ENCODE measurements around the gene EGFR. TPM values are rescaled to one million over a fixed set of nuclear protein-coding genes. Genes with fewer than 3 reads are reported as not detected.

Gene EGFR
- total RNA-seq, 3 donors from 2014 or later: 61.9 to 164 (median 65.0) TPM

DNA sequence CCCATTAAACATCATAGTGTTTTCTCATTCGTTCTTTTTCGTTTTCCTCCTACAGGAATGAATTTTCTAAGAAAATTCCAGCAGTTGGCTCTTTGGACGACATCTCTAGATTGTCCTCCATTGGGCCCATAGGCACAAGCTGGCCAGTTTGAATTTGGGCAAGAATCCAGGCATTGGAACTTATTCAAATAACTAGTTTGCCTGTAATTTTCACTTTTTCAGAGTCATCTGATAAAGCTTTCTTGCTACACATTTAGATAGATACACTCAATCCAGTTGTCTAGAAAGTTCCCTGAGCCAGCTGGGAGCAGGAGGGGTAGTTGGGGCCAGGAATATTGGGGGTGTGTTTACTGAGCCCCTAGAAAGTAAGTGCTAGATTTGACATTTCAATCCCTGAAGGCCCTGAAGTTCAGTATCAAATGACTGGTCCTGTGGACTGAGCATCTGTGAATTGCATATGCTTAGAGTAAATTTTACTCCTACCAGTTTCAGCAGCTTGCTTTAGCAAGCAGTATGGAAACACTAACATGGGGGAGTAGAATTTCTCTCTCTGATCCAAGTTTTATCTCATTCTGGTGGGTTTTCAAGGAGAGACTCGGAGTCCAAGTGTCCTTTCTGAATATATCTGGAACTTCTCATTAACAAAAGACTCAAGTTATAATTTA is 5.2 kb downstream of the EGFR start:
- no peaks in the 10 kb centered on the region for H3K27me3 ChIP-seq
- intact Hi-C loops (cut with DNase I; ENCODE audit: low total_unique reads): no loop called here
- H3K36me3 ChIP-seq: no peaks in the 10 kb centered on the region
- peaks cover 5 to 16% of the 10 kb centered on the region in 2 donors for H3K4me1 ChIP-seq
- H3K9me3 ChIP-seq: no peaks in the 10 kb centered on the region
- H3K4me3 ChIP-seq: no peak overlapping the region
- no peak for DNase-seq (ENCODE audit: low spot score in 2 of 2)
- peak overlapping the region in 1 of 2 donors; percentile 28 for H3K27ac ChIP-seq
- TF ChIP-seq, protein P1, sequence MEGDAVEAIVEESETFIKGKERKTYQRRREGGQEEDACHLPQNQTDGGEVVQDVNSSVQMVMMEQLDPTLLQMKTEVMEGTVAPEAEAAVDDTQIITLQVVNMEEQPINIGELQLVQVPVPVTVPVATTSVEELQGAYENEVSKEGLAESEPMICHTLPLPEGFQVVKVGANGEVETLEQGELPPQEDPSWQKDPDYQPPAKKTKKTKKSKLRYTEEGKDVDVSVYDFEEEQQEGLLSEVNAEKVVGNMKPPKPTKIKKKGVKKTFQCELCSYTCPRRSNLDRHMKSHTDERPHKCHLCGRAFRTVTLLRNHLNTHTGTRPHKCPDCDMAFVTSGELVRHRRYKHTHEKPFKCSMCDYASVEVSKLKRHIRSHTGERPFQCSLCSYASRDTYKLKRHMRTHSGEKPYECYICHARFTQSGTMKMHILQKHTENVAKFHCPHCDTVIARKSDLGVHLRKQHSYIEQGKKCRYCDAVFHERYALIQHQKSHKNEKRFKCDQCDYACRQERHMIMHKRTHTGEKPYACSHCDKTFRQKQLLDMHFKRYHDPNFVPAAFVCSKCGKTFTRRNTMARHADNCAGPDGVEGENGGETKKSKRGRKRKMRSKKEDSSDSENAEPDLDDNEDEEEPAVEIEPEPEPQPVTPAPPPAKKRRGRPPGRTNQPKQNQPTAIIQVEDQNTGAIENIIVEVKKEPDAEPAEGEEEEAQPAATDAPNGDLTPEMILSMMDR (IDR thresholded peaks at IDR 0.05): no peak
- TF ChIP-seq POLR2AphosphoS5 (IDR thresholded peaks at IDR 0.05) (no peak), POLR2A (IDR thresholded peaks at IDR 0.05) (no peak)

DNA sequence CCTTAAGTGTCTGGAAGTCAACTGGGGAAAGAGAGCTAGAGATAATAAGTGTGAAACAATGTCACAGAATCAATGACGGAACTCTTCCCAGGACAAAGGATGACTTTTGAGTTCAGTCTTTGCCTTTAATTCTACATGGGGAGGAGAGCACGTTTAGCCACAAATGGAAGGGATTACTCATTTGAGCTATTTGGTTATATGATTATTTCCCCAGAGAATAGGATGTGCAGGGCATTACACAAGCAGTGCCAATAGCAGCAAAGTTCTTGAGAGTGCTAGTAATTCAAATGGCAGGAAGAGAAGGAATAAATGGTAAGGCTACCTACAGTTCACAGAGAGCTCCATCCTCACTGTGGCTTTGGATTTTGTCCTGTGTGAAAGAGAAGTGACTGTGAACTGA is 6.0 kb downstream of the EGFR start:
- H3K4me1 ChIP-seq: peaks cover 5 to 16% of the 10 kb centered on the region in 2 donors
- intact Hi-C loops (cut with DNase I; ENCODE audit: low total_unique reads): no loop called here
- H3K27me3 ChIP-seq: no peaks in the 10 kb centered on the region
- no peaks in the 10 kb centered on the region for H3K36me3 ChIP-seq
- TF ChIP-seq, protein P1 (IDR thresholded peaks at IDR 0.05): no peak
- no peak for TF ChIP-seq POLR2AphosphoS5 (IDR thresholded peaks at IDR 0.05)
- no peak for TF ChIP-seq POLR2A (IDR thresholded peaks at IDR 0.05)
- H3K9me3 ChIP-seq: no peaks in the 10 kb centered on the region
- DNase-seq (ENCODE audit: low spot score in 2 of 2): no peak
- no peak overlapping the region for H3K4me3 ChIP-seq
- peak overlapping the region in 1 of 2 donors; percentile 83 for H3K27ac ChIP-seq

DNA sequence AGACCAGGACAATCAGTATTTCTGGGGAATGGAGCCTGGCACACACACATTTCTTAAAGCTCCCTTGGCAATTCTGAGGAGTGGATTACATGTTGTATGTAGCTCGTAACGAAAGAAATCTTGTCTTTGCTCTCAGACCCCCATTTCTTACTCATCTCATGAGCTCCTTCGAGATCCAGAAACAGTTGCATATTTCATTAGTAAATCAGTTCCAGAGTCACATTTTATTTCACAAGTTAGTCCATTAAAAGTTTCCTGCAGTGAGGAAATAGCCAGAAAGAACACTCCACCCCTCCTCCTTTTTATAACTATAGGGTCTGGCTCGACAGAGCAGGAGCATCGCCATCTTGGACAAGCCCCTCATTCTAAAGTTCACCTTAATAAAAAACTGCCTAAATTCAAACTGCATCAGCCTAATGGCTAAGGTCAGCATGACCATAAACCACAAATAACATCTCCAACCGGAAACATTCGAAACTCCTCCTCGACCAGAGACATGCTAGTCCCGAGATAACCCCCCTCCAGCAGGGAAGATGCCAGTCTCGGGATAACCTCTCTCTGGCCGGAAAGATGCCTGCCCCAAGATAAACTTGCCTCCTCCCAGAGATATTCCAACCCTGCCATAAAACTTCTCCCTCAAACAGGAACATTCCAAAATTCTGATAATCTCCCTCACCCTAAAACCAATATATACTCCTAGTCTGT is 7.4 kb downstream of the EGFR start:
- TF ChIP-seq POLR2AphosphoS5 (IDR thresholded peaks at IDR 0.05) (no peak), POLR2A (IDR thresholded peaks at IDR 0.05) (no peak)
- TF ChIP-seq, protein P1 (IDR thresholded peaks at IDR 0.05): no peak
- DNase-seq (ENCODE audit: low spot score in 2 of 2): no peak
- no peaks in the 10 kb centered on the region for H3K36me3 ChIP-seq
- H3K4me1 ChIP-seq: peaks cover 5 to 12% of the 10 kb centered on the region in 2 donors
- H3K4me3 ChIP-seq: no peak overlapping the region
- peak overlapping the region; percentile 63 to 83 for H3K27ac ChIP-seq
- no peaks in the 10 kb centered on the region for H3K27me3 ChIP-seq
- no peaks in the 10 kb centered on the region for H3K9me3 ChIP-seq
- intact Hi-C loops (cut with DNase I; ENCODE audit: low total_unique reads): no loop called here

DNA sequence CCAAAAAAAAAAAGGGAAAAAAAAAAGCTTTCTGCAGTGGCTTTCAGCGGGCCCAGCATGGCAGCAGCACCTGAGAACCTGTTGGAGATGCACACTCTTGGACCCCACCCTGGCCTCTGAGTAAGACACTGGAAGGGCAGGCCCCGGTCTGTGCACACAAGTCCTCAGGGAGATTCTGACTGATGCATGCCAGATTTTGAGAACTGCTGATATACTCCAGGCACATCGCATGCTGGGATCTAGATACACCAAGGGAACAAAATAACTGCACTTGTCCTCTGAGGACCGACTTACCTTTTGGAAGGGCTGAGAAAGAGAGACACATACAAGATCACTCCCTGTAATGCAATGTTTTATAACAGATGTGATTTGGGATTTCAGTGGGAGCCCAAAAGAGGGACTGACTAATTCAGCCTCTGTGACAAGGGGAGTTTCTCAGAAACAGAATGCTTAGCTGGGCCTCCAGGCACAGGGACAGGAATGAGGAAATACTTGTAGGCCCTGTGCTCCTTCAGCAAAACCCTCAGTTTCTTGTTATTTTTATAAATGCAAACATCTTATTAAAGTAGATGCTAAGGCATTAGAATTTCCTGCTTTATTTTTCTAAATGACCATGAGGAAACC is 8.2 kb downstream of the EGFR start:
- H3K27me3 ChIP-seq: no peaks in the 10 kb centered on the region
- intact Hi-C loops (cut with DNase I; ENCODE audit: low total_unique reads): no loop called here
- peaks cover 5 to 7% of the 10 kb centered on the region in 2 donors for H3K4me1 ChIP-seq
- DNase-seq (ENCODE audit: low spot score in 2 of 2): no peak
- TF ChIP-seq, protein P1 (IDR thresholded peaks at IDR 0.05): no peak
- TF ChIP-seq POLR2A (IDR thresholded peaks at IDR 0.05) (no peak), POLR2AphosphoS5 (IDR thresholded peaks at IDR 0.05) (no peak)
- H3K4me3 ChIP-seq: no peak overlapping the region
- H3K27ac ChIP-seq: peak overlapping the region; percentile 63 to 83
- H3K36me3 ChIP-seq: no peaks in the 10 kb centered on the region
- H3K9me3 ChIP-seq: no peaks in the 10 kb centered on the region

DNA sequence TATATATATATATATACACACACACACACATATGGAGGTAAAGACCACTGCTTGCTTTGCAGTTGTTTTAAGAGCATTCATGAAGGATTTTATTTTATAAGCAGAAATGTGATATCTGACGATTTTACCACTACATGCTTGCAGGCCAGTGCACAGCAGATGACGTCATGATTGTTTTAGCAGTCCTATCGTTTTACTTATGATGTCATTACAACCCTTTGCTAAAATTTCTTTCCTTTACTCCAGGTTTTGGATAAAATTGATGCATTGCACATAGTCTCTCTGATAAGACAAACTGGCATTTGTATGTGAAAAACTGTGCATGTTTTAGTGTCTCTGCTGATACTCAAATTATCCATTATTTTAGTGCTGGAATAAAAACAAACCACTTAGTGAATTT is 9.2 kb downstream of the EGFR start:
- H3K4me1 ChIP-seq: peaks cover 5 to 7% of the 10 kb centered on the region in 2 donors
- intact Hi-C loops (cut with DNase I; ENCODE audit: low total_unique reads): no loop called here

More for the DNA sequence above, 9.2 kb downstream of the EGFR start:
- no peaks in the 10 kb centered on the region for H3K27me3 ChIP-seq
- H3K9me3 ChIP-seq: no peaks in the 10 kb centered on the region
- no peaks in the 10 kb centered on the region for H3K36me3 ChIP-seq
- H3K4me3 ChIP-seq: no peak overlapping the region
- no peak for DNase-seq (ENCODE audit: low spot score in 2 of 2)
- no peak overlapping the region for H3K27ac ChIP-seq
- TF ChIP-seq POLR2A (IDR thresholded peaks at IDR 0.05): no peak
- TF ChIP-seq, protein P1 (IDR thresholded peaks at IDR 0.05): no peak
- no peak for TF ChIP-seq POLR2AphosphoS5 (IDR thresholded peaks at IDR 0.05)

Measured in breast epithelium (tissue), 4 donors.